ENCODE measurements around the gene MEI1. TPM values are rescaled to one million over a fixed set of nuclear protein-coding genes. Genes with fewer than 3 reads are reported as not detected.

MEI1 gene
- total RNA-seq, 3 donors from 2014 or later: 1.3 to 12.1 (median 4.3) TPM

- Histone ChIP-seq H3K36me3 (no peaks in the 10 kb centered on the region), H3K27ac (no peak overlapping the region), H3K27me3 (no peaks in the 10 kb centered on the region), H3K9me3 (no peaks in the 10 kb centered on the region), H3K4me3 (no peak overlapping the region), H3K4me1 (peaks cover 4 to 7% of the 10 kb centered on the region in 2 donors)
- DNase-seq (ENCODE audit: low spot score in 2 of 2): no peak
- intact Hi-C loops (cut with DNase I; ENCODE audit: low total_unique reads): no loop called here
- TF ChIP-seq POLR2A (IDR thresholded peaks at IDR 0.05) (no peak), CTCF (IDR thresholded peaks at IDR 0.05) (no peak), POLR2AphosphoS5 (IDR thresholded peaks at IDR 0.05) (no peak)
Measured at GRCh38 chr22:41702763-41703162, 3.5 kb downstream of the MEI1 start.

- DNase-seq (ENCODE audit: low spot score in 2 of 2): no peak
- H3K36me3 ChIP-seq: no peaks in the 10 kb centered on the region
Measured at GRCh38 chr22:41709341-41709740, 10.0 kb downstream of the MEI1 start.

GRCh38 chr22:41713004-41713403, 13.7 kb downstream of the MEI1 start:
- no peaks in the 10 kb centered on the region for H3K36me3 ChIP-seq
- no peak overlapping the region for H3K4me3 ChIP-seq
- H3K9me3 ChIP-seq: no peaks in the 10 kb centered on the region
- no peak overlapping the region for H3K27ac ChIP-seq
- DNase-seq (ENCODE audit: low spot score in 2 of 2): no peak
- intact Hi-C loops (cut with DNase I; ENCODE audit: low total_unique reads): no loop called here
- H3K27me3 ChIP-seq: no peaks in the 10 kb centered on the region
- TF ChIP-seq POLR2A (IDR thresholded peaks at IDR 0.05): no peak
- TF ChIP-seq POLR2AphosphoS5 (IDR thresholded peaks at IDR 0.05): no peak
- no peak for TF ChIP-seq CTCF (IDR thresholded peaks at IDR 0.05)
- H3K4me1 ChIP-seq: no peaks in the 10 kb centered on the region

More at GRCh38 chr22:41709341-41709740, 10.0 kb downstream of the MEI1 start:
- intact Hi-C loops (cut with DNase I; ENCODE audit: low total_unique reads): no loop called here
- TF ChIP-seq POLR2AphosphoS5 (IDR thresholded peaks at IDR 0.05) (no peak), POLR2A (IDR thresholded peaks at IDR 0.05) (no peak), CTCF (IDR thresholded peaks at IDR 0.05) (no peak)
- Histone ChIP-seq H3K9me3 (no peaks in the 10 kb centered on the region), H3K4me3 (no peak overlapping the region), H3K4me1 (no peaks in the 10 kb centered on the region), H3K27ac (no peak overlapping the region), H3K27me3 (no peaks in the 10 kb centered on the region)

GRCh38 chr22:41722496-41722895, 23.2 kb downstream of the MEI1 start:
- intact Hi-C loops (cut with DNase I; ENCODE audit: low total_unique reads): no loop called here
- Histone ChIP-seq H3K27me3 (no peaks in the 10 kb centered on the region), H3K36me3 (no peaks in the 10 kb centered on the region), H3K4me3 (no peak overlapping the region), H3K4me1 (no peaks in the 10 kb centered on the region), H3K27ac (no peak overlapping the region), H3K9me3 (no peaks in the 10 kb centered on the region)
- no peak for TF ChIP-seq POLR2A (IDR thresholded peaks at IDR 0.05)
- TF ChIP-seq CTCF (IDR thresholded peaks at IDR 0.05): no peak
- TF ChIP-seq POLR2AphosphoS5 (IDR thresholded peaks at IDR 0.05): no peak
- DNase-seq (ENCODE audit: low spot score in 2 of 2): no peak

GRCh38 chr22:41725510-41726110, 26.3 kb downstream of the MEI1 start:
- Histone ChIP-seq H3K4me3 (no peak overlapping the region), H3K4me1 (no peaks in the 10 kb centered on the region), H3K27me3 (no peaks in the 10 kb centered on the region), H3K9me3 (no peaks in the 10 kb centered on the region), H3K36me3 (no peaks in the 10 kb centered on the region), H3K27ac (no peak overlapping the region)
- no peak for DNase-seq (ENCODE audit: low spot score in 2 of 2)
- TF ChIP-seq POLR2AphosphoS5 (IDR thresholded peaks at IDR 0.05): no peak
- TF ChIP-seq CTCF (IDR thresholded peaks at IDR 0.05): no peak
- TF ChIP-seq POLR2A (IDR thresholded peaks at IDR 0.05): no peak
- intact Hi-C loops (cut with DNase I; ENCODE audit: low total_unique reads): no loop called here
